ENCODE data around the gene ARHGAP44. TPM values are rescaled to one million over a fixed set of nuclear protein-coding genes. Genes with fewer than 3 reads are reported as not detected.

Gene ARHGAP44
- total RNA-seq, 1 donor from 2014 or later = 12.4 TPM

DNA sequence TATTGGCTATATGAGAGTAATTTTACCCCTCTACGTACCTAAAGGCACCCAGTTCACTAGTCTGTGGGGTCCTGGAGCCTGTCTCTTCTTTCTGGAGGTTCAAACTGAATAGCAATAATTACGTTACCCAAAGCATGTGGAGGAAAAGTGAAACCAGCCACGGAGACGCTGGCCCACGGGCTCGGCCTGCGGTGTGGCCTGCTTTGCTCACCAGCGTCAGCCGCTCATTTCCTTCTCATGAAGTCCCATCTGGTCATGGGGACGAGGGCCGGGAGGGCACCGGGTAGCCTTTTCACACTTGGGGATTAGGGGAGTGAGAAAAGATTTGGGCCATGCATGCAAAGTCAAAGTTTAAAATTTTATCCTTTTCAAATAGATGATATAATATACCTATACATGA is 201.6 kb downstream of the ARHGAP44 start:
- TF ChIP-seq, protein P1, sequence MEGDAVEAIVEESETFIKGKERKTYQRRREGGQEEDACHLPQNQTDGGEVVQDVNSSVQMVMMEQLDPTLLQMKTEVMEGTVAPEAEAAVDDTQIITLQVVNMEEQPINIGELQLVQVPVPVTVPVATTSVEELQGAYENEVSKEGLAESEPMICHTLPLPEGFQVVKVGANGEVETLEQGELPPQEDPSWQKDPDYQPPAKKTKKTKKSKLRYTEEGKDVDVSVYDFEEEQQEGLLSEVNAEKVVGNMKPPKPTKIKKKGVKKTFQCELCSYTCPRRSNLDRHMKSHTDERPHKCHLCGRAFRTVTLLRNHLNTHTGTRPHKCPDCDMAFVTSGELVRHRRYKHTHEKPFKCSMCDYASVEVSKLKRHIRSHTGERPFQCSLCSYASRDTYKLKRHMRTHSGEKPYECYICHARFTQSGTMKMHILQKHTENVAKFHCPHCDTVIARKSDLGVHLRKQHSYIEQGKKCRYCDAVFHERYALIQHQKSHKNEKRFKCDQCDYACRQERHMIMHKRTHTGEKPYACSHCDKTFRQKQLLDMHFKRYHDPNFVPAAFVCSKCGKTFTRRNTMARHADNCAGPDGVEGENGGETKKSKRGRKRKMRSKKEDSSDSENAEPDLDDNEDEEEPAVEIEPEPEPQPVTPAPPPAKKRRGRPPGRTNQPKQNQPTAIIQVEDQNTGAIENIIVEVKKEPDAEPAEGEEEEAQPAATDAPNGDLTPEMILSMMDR (IDR thresholded peaks at IDR 0.05; ENCODE audit: unreplicated experiment) = no peak
- H3K36me3 Mint-ChIP-seq (ENCODE audit: insufficient read depth) = peaks cover 19% of the 10 kb centered on the region
- H3K27me3 Mint-ChIP-seq = no peaks in the 10 kb centered on the region
- no peak overlapping the region for H3K4me3 Mint-ChIP-seq (ENCODE audit: low read depth)
- no peaks in the 10 kb centered on the region for H3K4me1 Mint-ChIP-seq (ENCODE audit: low read depth)
- no peaks in the 10 kb centered on the region for H3K9me3 Mint-ChIP-seq (ENCODE audit: low read depth)
- peak overlapping the region; percentile 62 for H3K27ac Mint-ChIP-seq
- DNase-seq (ENCODE audit: low spot score, unreplicated experiment) = no peak

- Mint-ChIP-seq H3K27me3 (no peaks in the 10 kb centered on the region), H3K4me3 (ENCODE audit: low read depth) (no peak overlapping the region), H3K27ac (peak overlapping the region; percentile 29), H3K9me3 (ENCODE audit: low read depth) (no peaks in the 10 kb centered on the region), H3K36me3 (ENCODE audit: insufficient read depth) (peaks cover 26% of the 10 kb centered on the region), H3K4me1 (ENCODE audit: low read depth) (no peaks in the 10 kb centered on the region)
- DNase-seq (ENCODE audit: low spot score, unreplicated experiment) = no peak
- TF ChIP-seq, protein P1 (IDR thresholded peaks at IDR 0.05; ENCODE audit: unreplicated experiment) = no peak
These were observed 203.4 kb downstream of the ARHGAP44 start for GRCh38 chr17:12992676-12993075.

- peaks cover 29% of the 10 kb centered on the region for H3K36me3 Mint-ChIP-seq (ENCODE audit: insufficient read depth)
- H3K27ac Mint-ChIP-seq = no peak overlapping the region
- TF ChIP-seq, protein P1 (IDR thresholded peaks at IDR 0.05; ENCODE audit: unreplicated experiment) = no peak
- no peaks in the 10 kb centered on the region for H3K9me3 Mint-ChIP-seq (ENCODE audit: low read depth)
- H3K4me3 Mint-ChIP-seq (ENCODE audit: low read depth) = no peak overlapping the region
- H3K4me1 Mint-ChIP-seq (ENCODE audit: low read depth) = no peaks in the 10 kb centered on the region
- no peak for DNase-seq (ENCODE audit: low spot score, unreplicated experiment)
- H3K27me3 Mint-ChIP-seq = no peaks in the 10 kb centered on the region
These were observed 204.3 kb downstream of the ARHGAP44 start for GRCh38 chr17:12993631-12994030.

GRCh38 chr17:12994341-12995074 is 205.2 kb downstream of the ARHGAP44 start:
- TF ChIP-seq, protein P1 (IDR thresholded peaks at IDR 0.05; ENCODE audit: unreplicated experiment) = no peak
- H3K27ac Mint-ChIP-seq = no peak overlapping the region
- no peaks in the 10 kb centered on the region for H3K4me1 Mint-ChIP-seq (ENCODE audit: low read depth)
- no peaks in the 10 kb centered on the region for H3K27me3 Mint-ChIP-seq
- no peak for DNase-seq (ENCODE audit: low spot score, unreplicated experiment)
- peaks cover 30% of the 10 kb centered on the region for H3K36me3 Mint-ChIP-seq (ENCODE audit: insufficient read depth)
- H3K9me3 Mint-ChIP-seq (ENCODE audit: low read depth) = no peaks in the 10 kb centered on the region
- no peak overlapping the region for H3K4me3 Mint-ChIP-seq (ENCODE audit: low read depth)

- no peak for DNase-seq (ENCODE audit: low spot score, unreplicated experiment)
- H3K27me3 Mint-ChIP-seq = no peaks in the 10 kb centered on the region
- peaks cover 28% of the 10 kb centered on the region for H3K36me3 Mint-ChIP-seq (ENCODE audit: insufficient read depth)
- no peaks in the 10 kb centered on the region for H3K4me1 Mint-ChIP-seq (ENCODE audit: low read depth)
- no peaks in the 10 kb centered on the region for H3K9me3 Mint-ChIP-seq (ENCODE audit: low read depth)
- no peak overlapping the region for H3K27ac Mint-ChIP-seq
- H3K4me3 Mint-ChIP-seq (ENCODE audit: low read depth) = no peak overlapping the region
- TF ChIP-seq, protein P1 (IDR thresholded peaks at IDR 0.05; ENCODE audit: unreplicated experiment) = no peak
These were observed 206.0 kb downstream of the ARHGAP44 start for GRCh38 chr17:12995106-12995895.
